ENCODE results near the gene RAPGEF1. TPM values are rescaled to one million over a fixed set of nuclear protein-coding genes. Genes with fewer than 3 reads are reported as not detected.

Gene RAPGEF1
- total and polyA plus RNA-seq, 7 donors = 14.4 to 58.2 (median 45.3) TPM

DNA sequence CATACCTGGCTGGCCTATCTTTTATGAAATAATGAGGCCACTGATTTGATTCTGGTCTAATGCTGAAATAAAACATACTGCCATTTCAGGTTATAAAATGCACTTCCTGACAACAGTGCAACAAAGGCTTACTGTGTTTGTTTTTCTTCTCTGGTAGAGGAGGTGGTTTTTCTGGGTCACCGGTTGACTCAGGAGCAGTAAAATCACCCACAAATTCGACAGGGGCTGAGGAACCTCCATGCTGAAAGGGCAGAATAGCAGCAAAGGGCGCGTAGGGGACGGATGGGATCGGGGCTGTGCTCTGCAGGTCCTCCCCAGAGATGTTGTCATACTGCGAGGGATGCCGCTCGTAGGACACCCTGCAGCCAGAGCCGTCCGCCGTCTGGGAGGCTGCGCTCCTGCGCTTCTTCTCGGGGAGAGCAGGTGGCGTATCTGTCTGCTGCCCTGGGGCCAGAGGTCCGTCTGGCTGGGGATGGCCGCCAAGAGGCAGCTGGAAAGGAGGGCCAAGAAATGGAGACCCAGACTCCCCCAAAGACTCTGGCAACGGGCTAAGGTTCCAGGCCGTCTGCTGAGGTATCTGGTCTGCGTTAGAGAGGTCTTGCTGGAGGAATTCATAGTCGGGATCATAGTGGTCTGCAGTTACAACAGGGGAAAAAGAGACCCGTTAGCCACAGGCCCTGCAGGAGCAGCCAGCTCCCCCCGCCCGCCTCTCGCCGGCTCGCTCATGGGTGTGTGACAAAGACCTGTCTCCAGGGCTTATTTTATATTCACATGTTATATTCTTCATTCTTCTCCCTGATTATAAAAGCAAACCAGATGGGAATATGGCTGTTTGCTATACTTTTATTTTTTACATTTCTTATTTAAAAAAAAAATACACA lies 113.8 kb downstream of the RAPGEF1 start:
- Histone ChIP-seq H3K27me3 (no peaks in the 10 kb centered on the region), H3K9me3 (no peaks in the 10 kb centered on the region), H3K4me3 (no peak overlapping the region), H3K27ac (no peak overlapping the region), H3K36me3 (peaks cover 18 to 63% (median 21%) of the 10 kb centered on the region in 4 donors), H3K4me1 (no peaks in the 10 kb centered on the region)
- DNase-seq = no peak
- no peak for TF ChIP-seq EP300 (IDR thresholded peaks at IDR 0.05)
- no peak for TF ChIP-seq POLR2A (IDR thresholded peaks at IDR 0.05)
- TF ChIP-seq, protein P1, sequence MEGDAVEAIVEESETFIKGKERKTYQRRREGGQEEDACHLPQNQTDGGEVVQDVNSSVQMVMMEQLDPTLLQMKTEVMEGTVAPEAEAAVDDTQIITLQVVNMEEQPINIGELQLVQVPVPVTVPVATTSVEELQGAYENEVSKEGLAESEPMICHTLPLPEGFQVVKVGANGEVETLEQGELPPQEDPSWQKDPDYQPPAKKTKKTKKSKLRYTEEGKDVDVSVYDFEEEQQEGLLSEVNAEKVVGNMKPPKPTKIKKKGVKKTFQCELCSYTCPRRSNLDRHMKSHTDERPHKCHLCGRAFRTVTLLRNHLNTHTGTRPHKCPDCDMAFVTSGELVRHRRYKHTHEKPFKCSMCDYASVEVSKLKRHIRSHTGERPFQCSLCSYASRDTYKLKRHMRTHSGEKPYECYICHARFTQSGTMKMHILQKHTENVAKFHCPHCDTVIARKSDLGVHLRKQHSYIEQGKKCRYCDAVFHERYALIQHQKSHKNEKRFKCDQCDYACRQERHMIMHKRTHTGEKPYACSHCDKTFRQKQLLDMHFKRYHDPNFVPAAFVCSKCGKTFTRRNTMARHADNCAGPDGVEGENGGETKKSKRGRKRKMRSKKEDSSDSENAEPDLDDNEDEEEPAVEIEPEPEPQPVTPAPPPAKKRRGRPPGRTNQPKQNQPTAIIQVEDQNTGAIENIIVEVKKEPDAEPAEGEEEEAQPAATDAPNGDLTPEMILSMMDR (IDR thresholded peaks at IDR 0.05) = no peak
- no peak for TF ChIP-seq POLR2AphosphoS5 (IDR thresholded peaks at IDR 0.05)
- 83 to 86% methylated on average over 28 of the region's 28 CpGs for WGBS, 2 donors
- intact Hi-C loops (cut with DNase I) = no loop called here

DNA sequence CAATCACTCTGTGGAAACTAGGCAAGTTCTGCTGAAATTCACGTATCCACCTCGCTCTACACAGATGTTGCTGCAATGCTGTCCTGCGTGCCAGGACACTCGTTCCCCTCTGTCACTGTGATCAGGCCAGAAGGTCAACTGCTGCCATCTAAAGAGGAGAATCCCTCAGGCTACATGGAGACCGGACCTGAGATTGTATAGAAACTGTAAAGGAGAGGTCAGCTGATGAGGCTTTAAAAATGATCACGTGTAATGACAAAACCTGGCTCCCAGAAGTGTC lies 114.4 kb downstream of the RAPGEF1 start:
- Histone ChIP-seq H3K36me3 (peaks cover 18 to 69% (median 27%) of the 10 kb centered on the region in 4 donors), H3K4me1 (no peaks in the 10 kb centered on the region), H3K27ac (peak overlapping the region in 1 of 4 donors; percentile 38), H3K4me3 (no peak overlapping the region), H3K27me3 (no peaks in the 10 kb centered on the region), H3K9me3 (no peaks in the 10 kb centered on the region)
- intact Hi-C loops (cut with DNase I) = no loop called here
- WGBS, 2 donors = 44 to 73% methylated on average over 6 of the region's 6 CpGs
- TF ChIP-seq POLR2A (IDR thresholded peaks at IDR 0.05) = no peak
- TF ChIP-seq POLR2AphosphoS5 (IDR thresholded peaks at IDR 0.05) = no peak
- TF ChIP-seq, protein P1 (IDR thresholded peaks at IDR 0.05) = no peak
- TF ChIP-seq EP300 (IDR thresholded peaks at IDR 0.05) = no peak
- DNase-seq = no peak

DNA sequence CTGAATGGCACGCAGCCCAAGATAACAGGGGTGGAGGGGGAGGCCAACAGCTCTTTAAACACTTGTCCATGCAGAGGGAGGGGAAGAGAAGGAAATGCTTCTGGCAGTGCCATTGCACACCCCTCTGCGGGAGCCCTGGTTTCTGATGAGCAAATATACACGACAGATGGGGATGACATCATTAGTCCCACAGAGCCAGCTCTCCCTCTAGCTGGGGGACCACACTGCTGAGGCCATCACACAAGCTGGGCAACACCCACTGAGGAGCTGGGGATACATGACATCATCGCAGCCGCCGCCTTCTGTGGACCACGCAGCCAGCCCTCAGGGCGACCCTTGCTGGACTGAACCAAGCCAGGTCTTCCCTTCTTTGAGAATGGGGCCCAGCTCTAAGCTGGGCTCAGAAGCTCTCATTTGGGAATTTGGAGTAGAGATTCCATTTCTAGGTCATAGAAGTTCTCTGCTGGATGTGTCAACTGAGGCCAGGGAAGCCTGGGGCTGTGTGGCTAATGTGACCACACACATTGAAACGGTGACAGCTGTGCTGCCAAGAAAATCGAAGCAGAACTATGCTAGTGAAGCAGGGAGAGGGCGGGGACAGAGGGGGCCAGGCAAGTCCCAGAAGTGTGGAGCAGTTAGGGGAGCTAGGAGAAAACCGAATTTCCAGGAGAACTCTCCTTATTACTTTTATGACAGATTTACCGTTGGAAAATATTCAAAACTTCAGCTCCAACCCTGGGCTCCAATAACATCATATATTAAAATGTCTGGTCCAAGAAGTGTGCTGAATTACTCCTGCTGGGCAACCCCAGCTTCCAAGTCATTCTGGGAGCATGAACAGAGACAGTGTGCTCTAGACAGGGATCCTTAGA lies 115.0 kb downstream of the RAPGEF1 start:
- Histone ChIP-seq H3K4me1 (no peaks in the 10 kb centered on the region), H3K9me3 (no peaks in the 10 kb centered on the region), H3K27ac (peak overlapping the region in 2 of 4 donors; percentile 38), H3K36me3 (peaks cover 18 to 71% (median 33%) of the 10 kb centered on the region in 4 donors), H3K4me3 (no peak overlapping the region), H3K27me3 (no peaks in the 10 kb centered on the region)
- no peak for DNase-seq
- 75 to 76% methylated on average over 13 of the region's 13 CpGs for WGBS, 2 donors
- TF ChIP-seq EP300 (IDR thresholded peaks at IDR 0.05) (no peak), POLR2AphosphoS5 (IDR thresholded peaks at IDR 0.05) (no peak), POLR2A (IDR thresholded peaks at IDR 0.05) (no peak)
- TF ChIP-seq, protein P1 (IDR thresholded peaks at IDR 0.05) = no peak
- intact Hi-C loops (cut with DNase I) = no loop called here

DNA sequence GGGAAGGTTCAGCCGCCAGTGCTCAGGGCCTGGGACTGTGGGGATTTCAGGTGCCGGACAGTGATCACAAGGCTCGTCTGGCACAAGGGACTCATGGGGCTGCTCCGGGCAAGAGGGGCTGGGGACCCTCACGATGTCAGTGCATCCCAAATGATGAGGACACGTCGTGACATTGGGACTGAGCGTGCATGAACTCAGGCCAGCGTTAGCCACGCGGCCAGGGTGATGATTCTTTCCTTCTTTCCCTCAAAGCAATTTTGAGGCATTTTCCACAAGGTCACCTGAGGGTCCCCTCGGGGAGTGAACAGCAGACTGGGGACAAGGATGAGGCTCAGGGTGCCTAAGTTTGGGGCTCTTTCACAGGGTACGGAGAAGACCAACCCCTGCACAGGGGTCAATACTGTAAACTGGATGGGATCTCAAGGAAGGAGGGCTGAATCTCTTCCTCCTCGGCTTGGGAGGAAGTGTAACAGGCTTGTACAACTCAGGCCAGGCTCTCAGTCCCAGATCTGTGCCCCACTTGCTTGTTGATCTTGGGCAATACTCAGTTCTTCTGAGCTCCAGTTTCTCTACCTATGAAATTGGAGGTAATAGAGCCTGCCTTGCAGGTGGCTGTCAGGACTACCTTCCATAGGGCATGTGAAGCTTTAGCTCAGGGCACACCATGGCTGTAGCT lies 116.1 kb downstream of the RAPGEF1 start:
- TF ChIP-seq, protein P1 (IDR thresholded peaks at IDR 0.05) = no peak
- TF ChIP-seq POLR2AphosphoS5 (IDR thresholded peaks at IDR 0.05) (no peak), POLR2A (IDR thresholded peaks at IDR 0.05) (no peak), EP300 (IDR thresholded peaks at IDR 0.05) (no peak)
- WGBS, 2 donors = 94 to 95% methylated on average over 14 of the region's 14 CpGs
- H3K9me3 ChIP-seq = no peaks in the 10 kb centered on the region
- intact Hi-C loops (cut with DNase I) = no loop called here
- peaks cover 25 to 76% (median 43%) of the 10 kb centered on the region in 4 donors for H3K36me3 ChIP-seq
- no peaks in the 10 kb centered on the region for H3K4me1 ChIP-seq
- no peak overlapping the region for H3K4me3 ChIP-seq
- no peak overlapping the region for H3K27ac ChIP-seq
- DNase-seq = no peak
- H3K27me3 ChIP-seq = no peaks in the 10 kb centered on the region

Measured in sigmoid colon (tissue), 7 donors.